Measurements from ENCODE around the gene PADI1.

Gene PADI1

GRCh38 chr1:17198476-17199258 lies 6.3 kb upstream of the PADI1 start:
- no peak for DNase-seq

- DNase-seq = no peak
These were observed 5.5 kb upstream of the PADI1 start for GRCh38 chr1:17199267-17200044.

GRCh38 chr1:17200246-17200645 lies 4.7 kb upstream of the PADI1 start:
- no peak for DNase-seq

GRCh38 chr1:17200756-17201155 lies 4.2 kb upstream of the PADI1 start:
- no peak for DNase-seq

- no peak for DNase-seq
These were observed 3.5 kb upstream of the PADI1 start for GRCh38 chr1:17201201-17202021.

- DNase-seq = no peak
These were observed 724 bp downstream of the PADI1 start for GRCh38 chr1:17205652-17206051.

- no peak for DNase-seq
These were observed 1.3 kb downstream of the PADI1 start for GRCh38 chr1:17206196-17206595.

- DNase-seq = no peak
These were observed 2.1 kb downstream of the PADI1 start for GRCh38 chr1:17207046-17207445.

GRCh38 chr1:17207540-17207939 lies 2.6 kb downstream of the PADI1 start:
- no peak for DNase-seq

- DNase-seq = peak; percentile 23
These were observed 3.1 kb downstream of the PADI1 start for GRCh38 chr1:17207966-17208418.

- no peak for DNase-seq
These were observed 3.6 kb downstream of the PADI1 start for GRCh38 chr1:17208546-17208945.

- DNase-seq = no peak
These were observed 4.5 kb downstream of the PADI1 start for GRCh38 chr1:17209430-17209829.

GRCh38 chr1:17210176-17210575 lies 5.2 kb downstream of the PADI1 start:
- no peak for DNase-seq

- DNase-seq = no peak
These were observed 6.4 kb downstream of the PADI1 start for GRCh38 chr1:17211377-17211776.

GRCh38 chr1:17212009-17212408 lies 7.1 kb downstream of the PADI1 start:
- DNase-seq = no peak

- peak; percentile 34 for DNase-seq
These were observed 7.7 kb downstream of the PADI1 start for GRCh38 chr1:17212487-17213121.

- DNase-seq = no peak
These were observed 8.3 kb downstream of the PADI1 start for GRCh38 chr1:17213148-17213781.

- DNase-seq = no peak
These were observed 8.8 kb downstream of the PADI1 start for GRCh38 chr1:17213782-17214148.

- no peak for DNase-seq
These were observed 10.1 kb downstream of the PADI1 start for GRCh38 chr1:17214876-17215544.

GRCh38 chr1:17215545-17215890 lies 10.6 kb downstream of the PADI1 start:
- DNase-seq = no peak

- no peak for DNase-seq
These were observed 11.2 kb downstream of the PADI1 start for GRCh38 chr1:17216078-17216477.

GRCh38 chr1:17217607-17218006 lies 12.7 kb downstream of the PADI1 start:
- DNase-seq = no peak

All from stimulated activated CD4-positive, alpha-beta T cell treated with anti-CD3 and anti-CD28 coated beads, Interleukin-12 subunit alpha, Interleukin-12 subunit beta, amount 100 ng/mL, for 4 hours (primary cell).